ENCODE data around the gene DENND1A.

DNA sequence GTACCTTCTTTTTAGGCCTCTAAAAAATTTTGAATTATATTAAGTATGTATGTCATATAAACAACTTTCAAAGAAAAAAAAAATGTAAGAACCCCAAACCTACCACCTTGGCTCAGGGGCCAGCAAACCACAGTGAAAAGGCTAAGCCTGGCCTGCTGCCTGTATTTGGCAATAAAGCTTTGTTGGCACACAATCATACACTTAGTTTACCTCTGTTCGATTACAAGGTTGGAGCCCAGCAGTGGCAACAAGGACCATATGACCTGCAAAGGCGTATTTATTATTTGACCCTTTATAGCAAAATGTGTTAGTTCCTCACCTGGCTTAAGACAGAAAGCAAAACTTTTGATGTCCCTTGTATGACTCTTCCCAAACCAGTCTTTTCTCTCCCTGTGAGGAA, 282.8 kb downstream of the DENND1A start:
- TF ChIP-seq, protein P1, sequence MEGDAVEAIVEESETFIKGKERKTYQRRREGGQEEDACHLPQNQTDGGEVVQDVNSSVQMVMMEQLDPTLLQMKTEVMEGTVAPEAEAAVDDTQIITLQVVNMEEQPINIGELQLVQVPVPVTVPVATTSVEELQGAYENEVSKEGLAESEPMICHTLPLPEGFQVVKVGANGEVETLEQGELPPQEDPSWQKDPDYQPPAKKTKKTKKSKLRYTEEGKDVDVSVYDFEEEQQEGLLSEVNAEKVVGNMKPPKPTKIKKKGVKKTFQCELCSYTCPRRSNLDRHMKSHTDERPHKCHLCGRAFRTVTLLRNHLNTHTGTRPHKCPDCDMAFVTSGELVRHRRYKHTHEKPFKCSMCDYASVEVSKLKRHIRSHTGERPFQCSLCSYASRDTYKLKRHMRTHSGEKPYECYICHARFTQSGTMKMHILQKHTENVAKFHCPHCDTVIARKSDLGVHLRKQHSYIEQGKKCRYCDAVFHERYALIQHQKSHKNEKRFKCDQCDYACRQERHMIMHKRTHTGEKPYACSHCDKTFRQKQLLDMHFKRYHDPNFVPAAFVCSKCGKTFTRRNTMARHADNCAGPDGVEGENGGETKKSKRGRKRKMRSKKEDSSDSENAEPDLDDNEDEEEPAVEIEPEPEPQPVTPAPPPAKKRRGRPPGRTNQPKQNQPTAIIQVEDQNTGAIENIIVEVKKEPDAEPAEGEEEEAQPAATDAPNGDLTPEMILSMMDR (IDR thresholded peaks at IDR 0.05), result no peak
- no peak for TF ChIP-seq POLR2AphosphoS5 (IDR thresholded peaks at IDR 0.05)
- TF ChIP-seq POLR2A (IDR thresholded peaks at IDR 0.05), result no peak
- no peak for TF ChIP-seq EP300 (IDR thresholded peaks at IDR 0.05)
